Stimulated activated effector memory CD8-positive, alpha-beta T cell treated with anti-CD3 and anti-CD28 coated beads, Interleukin-12 subunit alpha, Interleukin-12 subunit beta, amount 100 ng/mL, for 72 hours (primary cell): ENCODE results near the gene SLC17A1.

ENCODE experiments used
- ATAC-seq: fragments of 150-1000 bp; cut with Tn5 transposase; 2 replicates; pipeline ENCODE4 v1.10.0; 2021
- DNase-seq, 2 donors: peaks; one replicate each; pipeline ENCODE4 v3.0.0; 2021 to 2022; ENCODE audit warnings: low spot score in 2 of 2
- H3K27ac Mint-ChIP-seq: one replicate; pipeline ENCODE4 v1.8.0; 2022; ENCODE audit warnings: mild to moderate bottlenecking, mixed read lengths
- H3K36me3 Mint-ChIP-seq: one replicate; pipeline ENCODE4 v1.8.0; 2022; ENCODE audit warnings: mild to moderate bottlenecking, mixed read lengths
- H3K4me1 Mint-ChIP-seq: one replicate; pipeline ENCODE4 v1.8.0; 2022; ENCODE audit warnings: mixed read lengths
- H3K4me3 Mint-ChIP-seq: one replicate; pipeline ENCODE4 v1.8.0; 2022; ENCODE audit warnings: mild to moderate bottlenecking, mixed read lengths
- H3K9me3 Mint-ChIP-seq: one replicate; pipeline ENCODE4 v1.8.0; 2022; ENCODE audit warnings: mixed read lengths

SLC17A1 gene

DNA sequence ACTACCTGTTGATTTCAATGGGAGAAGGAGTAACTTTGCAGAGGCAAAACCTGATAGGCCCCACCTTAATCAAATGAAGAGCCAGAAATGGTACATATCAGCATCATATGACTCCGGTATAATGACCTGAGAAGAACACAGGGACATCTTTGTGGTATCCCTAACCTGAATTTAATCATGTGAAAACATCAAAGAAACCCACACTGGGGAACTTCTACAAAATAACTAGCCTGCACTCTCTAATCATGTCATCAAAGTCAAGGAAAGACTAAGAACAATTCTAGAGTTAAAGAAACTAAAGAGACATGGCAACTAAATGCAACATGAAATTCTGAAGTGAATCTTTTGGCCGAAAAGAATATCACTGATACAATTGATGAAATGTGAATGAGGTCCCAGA lies 42.4 kb downstream of the SLC17A1 start:
- ATAC-seq (peak; percentile 32), DNase-seq (no peak)
- H3K4me1 Mint-ChIP-seq = peaks cover 5% of the 10 kb centered on the region
- no peak overlapping the region for H3K27ac Mint-ChIP-seq
- no peak overlapping the region for H3K4me3 Mint-ChIP-seq
- no peaks in the 10 kb centered on the region for H3K9me3 Mint-ChIP-seq
- H3K36me3 Mint-ChIP-seq = no peaks in the 10 kb centered on the region

DNA sequence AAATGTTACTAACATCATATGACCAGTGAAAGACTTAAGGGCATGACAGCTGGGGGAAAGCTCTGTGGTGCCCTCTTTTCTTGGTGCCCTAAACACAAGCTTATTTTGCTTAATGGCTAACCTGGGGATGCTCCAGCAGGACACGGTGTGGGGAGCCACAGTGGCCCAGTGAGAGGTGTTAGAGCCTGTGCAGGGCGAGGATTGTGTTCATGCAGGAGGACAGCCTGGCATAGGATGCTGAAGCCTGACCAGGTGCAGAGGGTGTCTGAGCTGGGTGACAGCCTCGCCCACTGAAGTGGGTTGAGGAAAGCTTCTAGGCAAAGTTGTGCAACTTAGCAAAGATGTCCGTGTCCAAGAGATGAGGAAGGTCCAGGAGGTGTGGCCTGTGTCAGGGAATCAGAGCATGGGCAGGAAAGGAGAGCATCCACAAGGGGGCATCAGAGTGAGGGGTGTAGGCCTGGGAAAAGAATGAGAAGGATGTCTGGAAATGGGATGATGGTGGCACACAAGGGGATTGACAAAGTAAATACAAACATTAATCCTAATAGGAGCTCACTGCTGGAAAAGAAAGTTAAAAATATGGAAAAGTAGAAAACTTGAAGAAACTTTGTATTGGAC lies 43.4 kb downstream of the SLC17A1 start:
- H3K4me1 Mint-ChIP-seq = peaks cover 5% of the 10 kb centered on the region
- no peak overlapping the region for H3K27ac Mint-ChIP-seq
- H3K4me3 Mint-ChIP-seq = no peak overlapping the region
- H3K9me3 Mint-ChIP-seq = no peaks in the 10 kb centered on the region
- DNase-seq (peak in 1 of 2 donors; percentile 10), ATAC-seq (peak; percentile 62)
- H3K36me3 Mint-ChIP-seq = no peaks in the 10 kb centered on the region

DNA sequence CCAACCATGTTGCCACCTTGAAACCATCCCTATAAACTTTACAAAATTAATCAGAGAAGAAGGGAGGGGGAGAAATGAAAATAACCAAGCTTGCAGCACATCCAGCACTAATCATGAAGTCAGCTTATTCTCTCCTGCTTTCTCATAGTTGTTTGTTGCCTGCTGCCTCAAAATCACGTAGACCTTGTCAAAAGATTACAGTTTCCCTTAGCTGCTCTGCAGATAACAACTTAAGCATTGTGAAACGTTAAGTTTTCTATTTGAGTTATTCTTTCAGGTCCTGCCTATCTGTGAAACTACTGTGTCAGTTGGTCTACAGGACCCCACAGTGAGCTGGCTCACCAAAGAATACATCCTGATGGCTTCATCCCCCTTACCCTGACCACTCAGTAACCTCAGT lies 44.4 kb downstream of the SLC17A1 start:
- Mint-ChIP-seq H3K4me3 (no peak overlapping the region), H3K27ac (no peak overlapping the region), H3K36me3 (no peaks in the 10 kb centered on the region), H3K9me3 (no peaks in the 10 kb centered on the region), H3K4me1 (peaks cover 5% of the 10 kb centered on the region)
- ATAC-seq = peak; percentile 48
- DNase-seq = no peak

DNA sequence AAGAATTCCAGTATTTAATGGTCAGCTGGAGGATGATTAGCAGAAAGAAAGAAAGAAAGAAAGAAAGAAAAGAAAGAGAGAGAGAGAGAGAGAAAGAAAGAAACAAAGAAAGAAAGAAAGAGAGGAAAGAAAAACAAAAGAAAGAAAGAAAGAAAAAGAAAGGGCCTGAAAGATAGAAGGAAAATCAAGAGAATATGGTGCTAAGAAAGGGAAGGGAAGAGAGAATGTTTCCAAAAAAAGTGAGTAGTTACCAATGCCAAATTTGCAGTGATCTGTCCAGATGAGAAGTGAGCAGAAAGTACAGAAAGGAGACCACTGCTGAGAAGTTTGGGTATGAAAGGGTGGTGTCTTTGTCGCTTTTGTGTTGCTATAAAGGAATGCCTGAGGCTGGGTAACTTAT lies 50.7 kb downstream of the SLC17A1 start:
- no peaks in the 10 kb centered on the region for H3K36me3 Mint-ChIP-seq
- no peak for DNase-seq

DNA sequence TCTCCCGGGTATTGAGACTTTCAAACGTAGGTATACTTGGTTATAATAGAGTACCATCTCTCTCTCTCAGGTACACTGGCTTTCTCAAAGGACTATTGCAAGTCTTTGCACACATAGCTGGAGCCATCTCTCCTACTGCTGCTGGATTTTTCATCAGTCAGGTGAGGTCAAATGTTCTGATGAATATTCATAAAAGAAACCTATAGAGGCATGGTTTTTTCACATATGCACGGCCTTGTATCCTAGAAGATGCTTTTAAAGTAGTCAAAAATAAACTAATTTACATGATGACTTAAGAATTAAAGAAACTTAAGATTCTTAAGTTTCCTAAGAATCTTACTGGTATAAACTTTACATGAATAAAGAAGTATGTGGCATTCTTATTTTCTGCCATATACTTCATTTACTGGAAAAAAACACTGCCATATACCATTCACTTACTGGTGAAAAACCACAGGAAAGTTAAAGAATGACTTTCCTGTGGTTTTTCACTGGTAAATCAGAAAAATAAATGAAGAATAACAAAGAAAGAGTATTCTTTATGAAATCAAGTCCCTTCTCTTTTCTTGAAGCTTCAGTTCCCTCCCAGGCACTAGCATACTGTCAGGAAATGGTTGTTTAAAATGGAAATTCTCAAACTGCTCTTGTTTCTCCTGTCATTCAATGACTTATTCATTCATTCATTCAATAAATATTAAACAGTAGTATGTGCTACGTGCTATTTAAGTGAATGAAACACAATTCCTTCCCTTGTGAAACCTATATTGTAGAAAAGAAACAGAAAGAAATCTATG lies 53.8 kb downstream of the SLC17A1 start:
- DNase-seq (no peak), ATAC-seq (peak; percentile 53)
- Mint-ChIP-seq H3K9me3 (no peaks in the 10 kb centered on the region), H3K4me3 (no peak overlapping the region), H3K36me3 (no peaks in the 10 kb centered on the region), H3K27ac (no peak overlapping the region), H3K4me1 (no peaks in the 10 kb centered on the region)

More for the DNA sequence above, 50.7 kb downstream of the SLC17A1 start:
- Mint-ChIP-seq H3K4me3 (no peak overlapping the region), H3K9me3 (no peaks in the 10 kb centered on the region), H3K4me1 (no peaks in the 10 kb centered on the region), H3K27ac (no peak overlapping the region)
- no peak for ATAC-seq

DNA sequence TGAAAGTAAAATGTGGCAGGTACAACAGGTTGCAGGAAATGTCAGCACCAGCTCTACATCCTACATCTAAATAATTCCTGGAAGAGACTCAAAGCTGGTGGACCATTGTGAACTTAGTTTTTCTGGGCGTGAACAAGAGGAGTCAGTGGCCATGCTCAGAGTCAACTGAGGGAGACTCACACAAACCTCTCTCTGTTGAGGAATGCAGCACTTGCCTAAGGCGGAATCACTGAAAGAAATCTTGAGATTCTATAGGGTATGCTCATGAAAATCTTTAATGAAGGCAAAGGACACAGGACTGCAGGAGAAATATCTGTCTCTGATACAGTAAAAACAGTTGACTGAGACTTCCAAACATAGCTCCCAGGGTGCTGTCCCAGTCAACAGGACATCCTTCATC lies 54.8 kb downstream of the SLC17A1 start:
- Mint-ChIP-seq H3K36me3 (no peaks in the 10 kb centered on the region), H3K9me3 (no peaks in the 10 kb centered on the region), H3K4me3 (no peak overlapping the region), H3K27ac (no peak overlapping the region), H3K4me1 (no peaks in the 10 kb centered on the region)
- ATAC-seq (no peak), DNase-seq (no peak)

DNA sequence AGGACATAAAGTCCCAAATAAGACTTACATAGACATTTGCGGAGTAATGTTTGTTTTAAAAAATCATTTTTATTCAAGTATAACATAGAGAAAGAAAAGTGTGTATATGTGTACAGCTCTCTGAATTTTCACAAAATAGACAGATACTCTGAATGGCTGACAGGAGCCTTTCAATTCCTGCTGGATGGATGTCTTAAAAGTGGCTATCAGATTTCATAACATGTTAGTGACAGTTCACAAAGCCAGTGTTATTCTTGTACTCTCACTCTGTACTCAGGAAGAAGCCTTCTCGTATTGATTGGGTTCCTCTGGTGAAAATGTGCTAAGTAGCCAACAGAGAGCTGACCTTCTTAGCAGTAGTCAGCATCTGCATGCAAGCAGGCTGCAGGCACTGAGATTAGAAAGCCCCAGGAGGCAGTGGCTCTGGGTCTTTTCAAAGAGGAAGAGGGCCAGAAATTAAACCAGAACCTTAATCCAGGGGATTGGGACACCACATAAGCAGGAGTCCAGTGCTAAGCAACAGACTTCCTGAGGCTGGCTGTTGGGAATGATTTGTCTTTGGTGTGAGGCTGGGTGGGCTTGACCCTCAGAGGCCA lies 57.6 kb downstream of the SLC17A1 start:
- Mint-ChIP-seq H3K4me1 (no peaks in the 10 kb centered on the region), H3K27ac (no peak overlapping the region), H3K9me3 (no peaks in the 10 kb centered on the region), H3K4me3 (no peak overlapping the region), H3K36me3 (no peaks in the 10 kb centered on the region)
- no peak for DNase-seq
- ATAC-seq = no peak

DNA sequence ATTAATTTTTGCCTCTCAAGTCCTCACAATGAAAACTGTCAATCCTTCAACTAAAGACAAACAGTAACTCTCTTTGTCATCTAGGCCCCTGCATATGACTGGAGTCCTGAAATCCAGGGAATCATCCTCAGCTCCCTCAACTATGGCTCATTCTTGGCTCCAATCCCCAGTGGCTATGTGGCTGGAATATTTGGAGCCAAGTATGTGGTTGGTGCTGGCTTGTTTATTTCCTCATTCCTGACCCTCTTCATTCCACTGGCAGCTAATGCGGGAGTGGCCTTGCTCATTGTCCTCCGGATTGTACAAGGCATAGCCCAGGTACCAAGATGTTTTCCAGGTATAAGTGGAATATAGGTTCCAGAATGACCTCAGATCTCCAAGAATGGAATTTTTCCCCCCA lies 61.9 kb downstream of the SLC17A1 start:
- no peaks in the 10 kb centered on the region for H3K4me1 Mint-ChIP-seq
- no peaks in the 10 kb centered on the region for H3K9me3 Mint-ChIP-seq
- H3K36me3 Mint-ChIP-seq = no peaks in the 10 kb centered on the region
- no peak overlapping the region for H3K27ac Mint-ChIP-seq
- no peak overlapping the region for H3K4me3 Mint-ChIP-seq
- ATAC-seq (no peak), DNase-seq (no peak)

DNA sequence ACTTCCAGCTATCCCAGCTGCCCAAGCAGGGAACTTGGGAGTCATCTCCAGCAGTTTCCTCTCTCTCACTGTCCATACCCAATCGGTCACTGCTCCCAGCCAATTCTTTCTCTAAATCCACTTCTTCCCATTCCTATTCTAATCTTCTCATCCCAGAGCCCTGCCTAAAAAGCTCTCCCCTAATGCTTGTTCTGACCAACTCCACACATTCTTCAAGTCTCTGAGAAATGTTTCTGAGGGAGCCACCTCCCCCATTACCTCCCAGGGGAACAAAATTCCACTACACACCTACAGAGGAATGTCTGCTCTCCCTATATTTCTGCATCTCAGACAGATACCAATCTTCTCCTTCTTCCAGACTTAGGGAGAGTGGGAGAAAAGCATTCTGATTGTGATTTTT lies 63.3 kb downstream of the SLC17A1 start:
- ATAC-seq (no peak), DNase-seq (no peak)
- Mint-ChIP-seq H3K36me3 (no peaks in the 10 kb centered on the region), H3K9me3 (no peaks in the 10 kb centered on the region), H3K4me3 (no peak overlapping the region), H3K27ac (no peak overlapping the region), H3K4me1 (no peaks in the 10 kb centered on the region)

DNA sequence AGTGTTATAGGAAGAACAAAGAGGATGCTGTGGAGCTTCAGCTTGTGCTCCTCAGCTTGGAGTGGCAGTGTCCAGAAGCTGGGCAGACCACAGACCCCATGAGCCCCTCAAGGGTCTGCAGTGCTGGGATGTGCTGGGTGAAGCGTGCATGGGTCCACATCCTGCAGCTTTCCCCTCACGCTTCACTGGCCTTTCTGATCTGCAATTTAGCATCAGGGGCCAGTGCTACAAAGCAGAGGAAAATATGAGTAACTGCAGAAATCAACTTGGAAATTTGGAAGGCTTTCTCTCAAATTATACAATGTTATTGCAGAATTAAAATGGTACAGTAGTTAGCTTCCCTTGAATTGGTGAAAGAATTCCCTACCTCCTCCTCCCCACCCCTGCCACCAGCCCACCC lies 67.2 kb downstream of the SLC17A1 start:
- Mint-ChIP-seq H3K27ac (no peak overlapping the region), H3K4me1 (no peaks in the 10 kb centered on the region), H3K9me3 (no peaks in the 10 kb centered on the region), H3K36me3 (no peaks in the 10 kb centered on the region), H3K4me3 (no peak overlapping the region)
- ATAC-seq = no peak
- no peak for DNase-seq

DNA sequence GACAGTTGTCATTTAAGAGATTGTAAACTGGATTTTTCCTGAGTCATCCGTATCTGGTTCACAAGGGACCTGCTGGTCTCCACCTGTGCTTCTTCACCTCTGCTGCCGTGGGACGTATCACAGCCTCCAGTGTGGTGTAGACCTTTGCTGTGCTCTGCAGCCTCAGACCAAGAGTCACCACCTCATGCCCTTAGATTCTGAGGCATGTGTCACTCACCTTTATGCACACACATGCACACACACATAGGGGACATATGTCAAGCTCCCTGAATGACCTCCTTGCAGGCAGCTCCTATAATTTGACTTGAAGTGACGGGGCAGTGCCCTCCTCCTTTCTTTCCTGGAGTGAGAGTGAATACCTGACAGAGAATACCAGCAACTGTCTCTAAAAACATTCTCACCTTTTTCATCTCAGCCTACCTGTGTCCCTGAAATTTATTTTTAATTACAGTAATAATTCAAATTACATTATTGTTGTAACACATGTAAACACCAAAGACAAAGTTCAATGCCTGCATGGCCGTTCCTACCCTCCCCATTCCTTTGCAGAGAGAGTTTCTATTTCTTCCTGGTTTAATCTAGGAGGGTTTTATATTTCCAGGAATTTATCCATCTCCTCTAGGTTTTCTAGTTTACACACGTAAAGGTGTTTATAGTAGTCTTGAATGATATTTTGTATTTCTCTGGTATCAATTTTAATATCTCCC lies 73.8 kb downstream of the SLC17A1 start:
- no peak for DNase-seq
- Mint-ChIP-seq H3K36me3 (no peaks in the 10 kb centered on the region), H3K4me3 (no peak overlapping the region), H3K27ac (no peak overlapping the region), H3K4me1 (no peaks in the 10 kb centered on the region), H3K9me3 (no peaks in the 10 kb centered on the region)
- no peak for ATAC-seq

DNA sequence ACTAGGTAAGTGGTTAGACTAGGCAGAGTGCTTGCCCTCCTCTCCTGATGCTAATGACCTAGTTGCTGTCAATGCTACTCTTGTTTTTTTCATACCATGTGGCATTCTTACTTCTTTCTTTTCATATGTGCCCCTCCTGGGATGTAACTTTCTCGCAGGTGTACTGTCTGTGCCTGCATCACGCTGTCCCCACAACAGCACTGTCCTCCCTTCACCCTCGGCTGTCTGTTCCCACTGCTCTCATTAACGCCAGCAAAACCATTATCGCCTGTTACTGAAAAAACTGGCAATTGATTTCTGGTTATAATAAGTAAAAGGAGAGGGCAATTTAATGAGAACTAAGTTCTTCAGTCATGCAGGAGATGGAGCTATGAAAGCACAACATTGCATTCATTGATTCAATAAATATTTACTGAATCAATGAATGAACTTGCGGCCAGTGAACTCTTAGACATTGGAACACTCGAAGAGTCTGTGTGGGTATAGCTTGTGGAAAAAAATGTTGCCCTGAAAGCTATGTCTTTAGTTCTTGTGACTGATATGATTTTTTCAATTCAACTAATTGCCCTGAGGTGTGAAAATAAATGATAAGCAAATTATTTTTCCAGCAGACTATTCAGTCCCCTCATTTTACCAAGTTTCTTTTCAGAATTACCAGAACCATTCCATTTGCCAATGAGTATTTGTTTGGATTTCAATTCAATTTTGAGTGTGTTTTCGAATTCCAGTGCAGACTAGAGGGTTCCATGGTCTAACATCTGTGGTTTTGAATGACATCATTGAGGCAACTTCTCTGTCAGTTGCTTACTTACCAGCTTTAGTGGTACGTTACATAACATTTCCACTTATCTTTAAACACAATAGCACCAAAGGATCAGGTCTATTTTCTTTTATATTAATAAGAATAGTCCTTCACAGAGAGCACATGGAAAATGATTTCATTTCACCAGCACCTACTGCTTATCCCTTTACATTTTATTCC lies 75.2 kb downstream of the SLC17A1 start:
- H3K4me3 Mint-ChIP-seq = no peak overlapping the region
- H3K27ac Mint-ChIP-seq = no peak overlapping the region
- no peak for DNase-seq
- ATAC-seq = no peak
- H3K9me3 Mint-ChIP-seq = no peaks in the 10 kb centered on the region
- no peaks in the 10 kb centered on the region for H3K4me1 Mint-ChIP-seq
- H3K36me3 Mint-ChIP-seq = no peaks in the 10 kb centered on the region

DNA sequence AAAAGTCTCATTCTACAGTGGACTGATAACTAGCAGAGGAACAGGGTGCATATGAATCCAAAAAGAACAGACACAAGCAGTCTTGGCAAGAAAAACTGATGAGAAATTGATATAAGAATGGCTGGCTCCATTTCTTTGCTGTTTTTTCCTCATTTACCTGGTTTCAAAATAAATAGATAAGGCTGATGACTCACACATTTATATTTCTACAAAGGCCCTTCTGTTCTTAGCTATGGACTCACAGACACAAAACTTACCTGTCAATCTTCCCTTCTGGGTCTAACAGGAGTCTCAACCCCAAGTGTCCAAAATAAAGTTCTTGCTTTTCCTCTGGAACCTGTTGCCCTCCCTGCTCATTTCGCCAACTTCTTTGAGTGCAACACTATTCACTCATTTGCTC lies 76.4 kb downstream of the SLC17A1 start:
- ATAC-seq (no peak), DNase-seq (no peak)
- H3K4me3 Mint-ChIP-seq = no peak overlapping the region
- H3K9me3 Mint-ChIP-seq = no peaks in the 10 kb centered on the region
- no peaks in the 10 kb centered on the region for H3K36me3 Mint-ChIP-seq
- no peaks in the 10 kb centered on the region for H3K4me1 Mint-ChIP-seq
- H3K27ac Mint-ChIP-seq = no peak overlapping the region

DNA sequence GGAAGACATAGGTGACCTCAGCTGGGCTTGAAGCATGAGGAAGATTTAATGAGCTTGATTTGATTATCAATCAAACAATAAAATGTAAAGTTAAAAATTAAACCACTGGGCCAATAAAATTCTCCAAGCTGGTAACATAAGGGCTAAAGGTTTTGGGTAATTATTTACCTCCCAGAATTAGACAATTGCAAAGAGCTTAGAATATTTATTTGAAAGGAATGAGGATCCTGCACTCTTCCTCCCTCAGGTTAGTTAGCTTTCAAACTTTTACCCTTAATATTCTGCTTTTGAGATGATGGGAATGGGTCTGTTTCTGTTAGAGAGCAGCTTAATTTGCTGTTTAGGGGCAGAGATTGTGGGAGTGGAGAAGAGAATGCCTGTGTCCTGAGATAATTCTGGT lies 77.3 kb downstream of the SLC17A1 start, which contains the start of gene SLC17A4:
Gene SLC17A4 (plus strand): TSS at position 208 of the 400 bp plus-strand sequence. CDS start 7,221 bp downstream, outside the sequence.
- Mint-ChIP-seq H3K9me3 (no peaks in the 10 kb centered on the region), H3K4me3 (no peak within 1 kb of the TSS), H3K27ac (no peak within 1 kb of the TSS), H3K36me3 (no peaks in the 10 kb centered on the region), H3K4me1 (no peaks in the 10 kb centered on the region)
- no peak for ATAC-seq
- no peak for DNase-seq
